Measurements from ENCODE around the gene FSTL4.

FSTL4 gene

DNA sequence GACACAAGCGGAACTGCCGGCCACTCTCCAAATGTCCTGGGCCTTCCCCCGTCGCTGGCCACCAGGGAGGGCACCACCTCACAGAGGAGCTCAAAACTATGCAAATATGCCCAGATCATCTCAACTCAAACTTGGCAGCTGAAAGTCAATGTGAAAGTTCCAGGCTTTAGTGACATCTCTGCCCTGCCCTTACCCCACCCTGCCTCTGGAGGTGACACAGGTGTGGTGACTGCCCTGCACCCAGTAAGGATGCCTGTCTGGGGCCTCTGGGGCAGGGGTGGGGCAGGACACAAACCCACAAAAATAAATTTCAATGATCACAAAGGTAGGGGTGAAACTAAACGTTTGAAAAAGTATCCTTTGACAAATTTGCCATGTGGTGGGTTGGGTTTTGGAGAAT lies 347.1 kb downstream of the FSTL4 start:
- in situ Hi-C loops (cut with HindIII; ENCODE audit: low pct_ligation_motif_present, low pct_unique_long_range_greater_than_20kb, low sequenced_read_pairs): no loop called here
- no peak for DNase-seq

DNA sequence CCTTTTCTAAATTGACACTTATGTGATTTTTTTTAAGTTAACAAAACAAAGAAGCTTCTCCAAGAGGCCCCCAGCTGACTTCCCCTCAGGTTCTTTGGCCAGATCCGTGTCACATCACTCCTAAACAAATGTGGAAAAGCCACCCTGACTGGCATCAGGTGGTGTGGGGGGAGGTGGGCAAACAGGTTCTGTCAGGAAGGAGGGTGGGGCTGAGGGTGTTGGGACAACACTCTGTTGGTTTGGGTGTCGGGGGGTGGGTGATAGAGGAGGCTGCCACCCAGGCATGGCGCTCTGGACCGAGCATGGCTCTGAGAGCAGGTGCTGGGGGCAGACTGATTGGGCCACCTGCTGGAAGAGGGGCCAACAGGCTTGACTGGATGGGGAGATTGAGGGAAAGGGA lies 349.7 kb downstream of the FSTL4 start:
- no peak for DNase-seq
- in situ Hi-C loops (cut with HindIII; ENCODE audit: low pct_ligation_motif_present, low pct_unique_long_range_greater_than_20kb, low sequenced_read_pairs): no loop called here

DNA sequence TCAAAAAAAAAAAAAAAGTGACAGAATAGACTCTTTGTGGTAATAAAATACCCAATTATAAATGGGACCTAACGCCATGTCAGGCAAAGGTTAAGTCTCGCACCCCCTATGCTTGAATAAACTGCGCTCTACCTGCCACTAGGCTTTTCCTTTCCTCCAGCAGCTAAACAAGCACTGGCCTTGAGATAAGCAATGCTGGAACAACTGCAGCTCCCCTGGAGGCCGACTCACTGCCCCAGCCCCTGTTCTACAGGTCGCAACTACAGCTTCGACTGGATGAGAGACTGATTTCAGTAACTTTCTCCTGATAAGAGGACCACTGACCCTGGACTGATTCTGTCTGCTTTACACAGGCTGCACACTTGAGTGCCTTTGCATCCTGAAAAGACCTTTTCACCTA lies 350.3 kb downstream of the FSTL4 start:
- no peak for DNase-seq
- in situ Hi-C loops (cut with HindIII; ENCODE audit: low pct_ligation_motif_present, low pct_unique_long_range_greater_than_20kb, low sequenced_read_pairs): no loop called here

DNA sequence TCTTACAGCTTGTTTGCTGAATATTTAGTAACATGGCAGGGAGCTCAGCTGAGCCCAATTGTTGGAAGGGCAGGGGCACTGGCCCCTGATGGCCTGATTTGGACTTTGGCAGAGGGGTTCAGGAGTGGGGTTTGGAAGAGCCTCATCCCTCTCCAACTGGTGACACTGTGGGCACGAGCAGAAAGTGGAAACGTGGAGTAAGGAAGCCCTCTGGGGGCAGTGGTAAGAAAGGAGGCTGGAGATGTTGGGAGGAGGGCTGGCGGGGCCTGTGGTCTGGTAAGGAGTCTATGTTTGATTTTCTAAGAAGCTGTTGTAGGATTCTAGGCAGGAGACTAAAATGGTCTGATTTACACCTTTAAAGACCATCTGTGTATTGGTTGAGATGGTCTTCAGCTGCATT lies 351.6 kb downstream of the FSTL4 start:
- in situ Hi-C loops (cut with HindIII; ENCODE audit: low pct_ligation_motif_present, low pct_unique_long_range_greater_than_20kb, low sequenced_read_pairs): no loop called here
- DNase-seq: no peak

DNA sequence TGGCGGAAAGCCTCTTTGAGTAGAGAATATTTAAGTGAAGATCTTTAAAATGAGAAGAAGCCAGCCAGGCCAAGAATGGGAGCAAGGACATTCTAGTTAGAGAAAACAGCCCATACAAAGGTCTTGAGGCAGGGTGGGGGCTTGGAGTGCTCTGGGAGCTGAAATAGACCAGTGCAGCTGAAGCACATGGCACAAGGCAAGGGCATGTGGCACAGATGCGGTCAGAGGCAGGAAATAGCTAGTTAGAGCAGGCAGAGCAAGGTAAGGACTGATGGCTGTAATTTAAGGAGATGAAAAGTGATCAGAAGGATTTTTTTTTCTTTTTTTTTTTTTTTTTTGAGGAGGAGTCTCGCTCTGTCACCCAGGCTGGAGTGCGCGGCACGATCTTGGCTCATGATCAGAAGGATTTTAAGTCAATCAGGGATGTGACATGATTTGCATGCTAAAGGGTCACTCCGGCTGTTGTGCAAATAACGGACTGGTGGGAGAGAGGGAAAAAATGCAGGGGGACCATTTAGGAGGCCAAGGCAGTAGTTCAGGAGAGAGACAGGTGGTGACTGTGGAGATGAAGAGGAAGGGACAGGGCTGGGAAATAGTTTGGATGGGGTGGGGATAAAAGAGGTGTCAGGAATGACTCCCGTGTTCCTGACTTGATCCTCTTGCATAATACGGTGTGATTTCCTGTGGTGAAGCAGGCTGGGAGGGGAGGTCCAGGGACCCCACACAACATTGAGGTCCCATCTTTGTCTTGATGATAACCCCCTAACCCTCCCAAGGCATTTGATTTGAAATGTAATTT lies 352.9 kb downstream of the FSTL4 start:
- in situ Hi-C loops (cut with HindIII; ENCODE audit: low pct_ligation_motif_present, low pct_unique_long_range_greater_than_20kb, low sequenced_read_pairs): no loop called here
- no peak for DNase-seq

DNA sequence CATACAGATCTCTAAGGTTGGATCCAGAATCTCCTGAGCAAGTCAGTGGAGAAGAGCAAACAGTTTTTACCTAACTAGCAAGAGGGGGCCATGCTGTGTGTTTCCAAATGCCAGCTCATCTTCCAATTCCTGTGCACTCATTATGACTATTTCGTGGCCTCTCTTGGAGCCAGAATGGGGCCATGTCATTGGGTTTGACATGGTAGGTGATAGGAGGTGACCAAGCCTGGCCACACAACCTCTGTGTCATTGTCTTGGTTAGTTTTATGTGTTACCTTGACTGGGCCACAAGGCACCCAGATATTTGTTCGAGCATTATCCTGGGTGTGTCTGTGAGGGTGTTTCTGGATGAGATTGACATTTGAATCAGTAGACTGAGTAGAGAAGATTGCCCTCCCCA lies 354.4 kb downstream of the FSTL4 start:
- no peak for DNase-seq
- in situ Hi-C loops (cut with HindIII; ENCODE audit: low pct_ligation_motif_present, low pct_unique_long_range_greater_than_20kb, low sequenced_read_pairs): no loop called here

DNA sequence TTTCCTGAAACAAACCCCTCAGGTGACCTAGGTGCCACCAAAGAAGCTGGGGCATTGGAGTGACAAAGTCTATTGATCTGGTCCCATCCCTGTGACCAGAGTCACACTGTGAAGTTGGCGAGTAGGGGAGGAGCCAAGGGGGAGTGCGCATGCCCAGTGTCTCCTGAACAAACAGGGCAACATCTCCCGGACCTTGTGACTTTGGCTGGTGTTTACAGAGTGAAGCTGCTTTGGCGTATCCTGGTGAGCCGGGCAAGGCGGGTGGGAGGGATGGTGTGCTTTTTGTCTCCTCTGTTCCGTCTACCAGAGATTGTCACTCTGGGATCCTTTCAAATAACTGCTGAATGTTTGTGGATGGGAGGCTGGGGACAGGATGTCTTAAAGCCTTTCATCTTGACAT lies 356.1 kb downstream of the FSTL4 start:
- in situ Hi-C loops (cut with HindIII; ENCODE audit: low pct_ligation_motif_present, low pct_unique_long_range_greater_than_20kb, low sequenced_read_pairs): no loop called here
- DNase-seq: no peak

DNA sequence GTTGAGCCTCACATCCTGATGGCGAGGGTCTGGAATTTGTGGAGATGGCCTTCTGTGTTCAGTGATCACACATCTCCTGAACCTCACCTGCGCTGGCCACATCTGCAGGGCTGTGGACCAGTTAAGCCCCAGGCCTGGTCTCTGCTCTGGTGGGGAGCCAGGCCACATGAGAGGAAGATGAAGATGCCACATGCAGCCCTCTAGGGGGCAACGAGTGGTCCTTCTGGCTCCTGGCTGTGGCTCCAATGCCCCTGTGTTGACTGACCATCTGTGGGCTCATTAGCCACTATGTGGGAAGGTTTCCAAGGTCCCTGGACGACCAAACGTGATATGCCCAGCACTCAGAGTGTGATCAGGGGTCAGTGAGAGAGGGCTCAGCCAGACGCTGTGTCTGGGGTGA lies 357.5 kb downstream of the FSTL4 start:
- in situ Hi-C loops (cut with HindIII; ENCODE audit: low pct_ligation_motif_present, low pct_unique_long_range_greater_than_20kb, low sequenced_read_pairs): no loop called here
- no peak for DNase-seq

DNA sequence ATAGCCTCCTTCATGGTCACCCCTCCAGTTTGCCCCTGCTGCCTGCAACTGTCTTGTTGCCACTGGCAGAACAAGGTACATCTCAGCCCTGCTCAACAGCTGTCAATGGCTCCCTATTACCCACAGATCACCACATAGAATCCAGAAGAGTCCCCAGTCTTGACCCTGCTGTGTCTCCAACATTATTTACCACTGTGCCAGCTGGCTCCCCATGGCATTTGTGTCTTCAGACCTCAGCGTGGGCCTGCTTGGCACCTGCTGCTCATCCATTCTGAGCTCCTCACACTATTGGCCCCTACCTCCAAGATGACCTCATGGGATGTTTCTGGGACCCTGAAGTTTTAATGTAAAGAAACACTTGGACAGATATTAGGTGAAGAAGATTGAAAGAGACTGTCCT lies 358.7 kb downstream of the FSTL4 start:
- no peak for DNase-seq
- in situ Hi-C loops (cut with HindIII; ENCODE audit: low pct_ligation_motif_present, low pct_unique_long_range_greater_than_20kb, low sequenced_read_pairs): no loop called here

DNA sequence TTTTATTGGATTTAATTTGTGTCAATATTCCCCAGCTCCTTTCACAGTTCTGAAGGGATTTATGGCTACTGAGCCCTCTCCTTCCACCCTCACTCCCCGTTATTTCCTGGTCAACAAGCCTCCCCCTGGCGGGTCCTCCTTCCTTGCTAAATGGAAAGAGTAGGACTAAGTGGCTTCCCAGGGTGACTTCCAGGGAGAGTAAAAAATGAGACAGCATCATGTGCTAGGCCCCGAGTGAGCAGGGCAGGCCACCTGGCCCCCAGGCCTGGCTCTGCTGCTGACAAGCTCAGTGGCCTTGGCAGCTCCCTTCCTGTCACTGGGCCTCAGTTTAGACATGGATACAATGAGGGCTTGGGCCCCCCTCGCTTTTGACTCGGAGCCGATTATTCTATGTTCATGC lies 359.3 kb downstream of the FSTL4 start:
- in situ Hi-C loops (cut with HindIII; ENCODE audit: low pct_ligation_motif_present, low pct_unique_long_range_greater_than_20kb, low sequenced_read_pairs): no loop called here
- DNase-seq: no peak

DNA sequence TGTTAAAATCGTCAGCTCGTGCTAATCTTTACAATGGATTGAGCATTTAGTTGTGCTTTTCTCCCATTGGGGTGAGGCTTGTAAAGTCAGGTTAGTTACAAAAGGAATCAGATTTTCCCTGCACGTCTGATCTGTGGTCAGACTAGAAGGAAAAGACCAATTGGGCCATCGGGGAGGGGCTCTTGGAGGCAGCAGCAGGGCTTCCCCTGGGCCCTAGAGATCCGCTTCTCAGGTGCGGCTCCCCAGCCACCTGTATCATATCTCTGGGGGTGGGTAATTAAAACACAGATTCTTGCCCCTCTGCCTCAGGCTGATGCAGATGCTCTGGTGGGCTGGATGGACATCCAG lies 360.2 kb downstream of the FSTL4 start:
- in situ Hi-C loops (cut with HindIII; ENCODE audit: low pct_ligation_motif_present, low pct_unique_long_range_greater_than_20kb, low sequenced_read_pairs): no loop called here
- DNase-seq: no peak

DNA sequence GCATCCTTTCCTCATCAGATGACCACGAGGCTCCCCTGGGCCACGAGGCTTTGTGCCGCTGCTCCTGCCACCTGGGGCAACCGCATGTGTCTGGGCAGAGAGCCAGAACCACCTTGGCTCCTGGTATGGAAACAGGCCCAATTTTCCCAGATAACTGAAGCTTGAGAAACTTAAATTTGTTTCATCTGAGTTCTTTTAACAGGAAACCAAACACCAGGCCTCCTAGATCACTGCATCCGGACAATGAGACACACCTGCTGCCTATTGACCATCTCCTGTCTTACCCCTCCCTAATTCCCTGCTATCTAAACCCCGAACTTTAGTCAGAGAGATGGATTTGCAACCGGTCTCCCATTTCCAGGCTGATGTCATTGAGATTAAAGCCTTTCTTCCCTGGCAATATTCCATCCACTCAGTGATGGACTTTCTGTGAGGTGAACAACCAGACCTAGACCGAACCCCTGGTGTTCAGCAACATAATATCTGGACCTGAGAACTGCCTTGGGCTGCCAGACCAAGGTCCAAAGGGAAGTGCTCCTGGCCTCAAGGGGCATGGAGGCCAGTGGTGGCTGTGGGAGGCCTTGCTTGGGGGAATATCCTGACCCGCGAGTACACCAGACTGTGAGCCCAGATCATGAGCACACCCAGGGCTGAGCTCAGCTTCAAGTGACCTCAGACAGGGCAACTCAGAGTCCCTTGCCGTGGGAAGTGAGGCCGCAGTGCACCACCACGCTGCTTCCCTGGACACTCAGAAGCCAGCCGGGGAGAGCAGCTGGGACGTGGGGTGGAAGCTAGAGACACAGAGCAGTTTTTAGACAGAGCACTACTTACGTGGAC lies 360.8 kb downstream of the FSTL4 start:
- DNase-seq: no peak
- in situ Hi-C loops (cut with HindIII; ENCODE audit: low pct_ligation_motif_present, low pct_unique_long_range_greater_than_20kb, low sequenced_read_pairs): no loop called here

DNA sequence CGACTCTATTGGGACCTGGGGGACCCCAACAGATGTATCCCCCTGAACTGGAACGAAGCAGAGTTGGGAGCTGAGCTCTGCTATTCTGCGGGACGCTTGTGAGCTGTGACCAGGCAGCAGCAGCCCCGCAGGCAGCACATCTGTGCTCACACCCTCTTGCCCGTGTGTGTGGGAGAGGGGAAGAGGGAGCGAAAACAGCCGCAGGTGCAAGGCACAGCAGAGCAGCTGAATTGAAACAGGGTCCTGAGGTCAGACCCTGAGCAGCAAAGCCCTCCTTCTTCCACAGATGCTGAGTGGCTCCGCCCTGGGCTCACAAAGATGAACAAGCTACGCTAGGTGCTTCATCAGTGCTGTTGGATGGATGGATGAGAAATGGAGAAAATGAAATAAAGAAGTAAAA lies 361.8 kb downstream of the FSTL4 start:
- no peak for DNase-seq
- in situ Hi-C loops (cut with HindIII; ENCODE audit: low pct_ligation_motif_present, low pct_unique_long_range_greater_than_20kb, low sequenced_read_pairs): no loop called here

DNA sequence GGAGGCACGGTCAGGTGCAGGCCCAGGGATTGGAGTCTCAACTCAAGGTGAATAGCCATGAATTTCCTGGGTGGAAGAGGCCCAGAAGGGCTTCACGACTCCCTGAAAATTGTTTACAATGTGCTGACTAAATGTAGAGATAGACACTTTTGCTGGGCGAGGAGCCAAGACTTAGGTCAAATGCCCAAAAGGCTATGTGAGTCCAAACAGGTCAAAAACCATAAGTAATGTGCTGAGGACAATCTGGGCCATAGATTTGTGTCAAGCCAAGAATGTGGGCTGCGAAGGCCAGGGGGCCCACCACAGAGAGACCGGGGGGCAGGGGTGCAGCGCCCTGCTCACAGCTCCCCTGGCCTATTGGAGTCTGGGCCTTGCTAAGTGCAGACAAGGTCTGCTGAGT lies 362.7 kb downstream of the FSTL4 start:
- in situ Hi-C loops (cut with HindIII; ENCODE audit: low pct_ligation_motif_present, low pct_unique_long_range_greater_than_20kb, low sequenced_read_pairs): no loop called here
- no peak for DNase-seq

DNA sequence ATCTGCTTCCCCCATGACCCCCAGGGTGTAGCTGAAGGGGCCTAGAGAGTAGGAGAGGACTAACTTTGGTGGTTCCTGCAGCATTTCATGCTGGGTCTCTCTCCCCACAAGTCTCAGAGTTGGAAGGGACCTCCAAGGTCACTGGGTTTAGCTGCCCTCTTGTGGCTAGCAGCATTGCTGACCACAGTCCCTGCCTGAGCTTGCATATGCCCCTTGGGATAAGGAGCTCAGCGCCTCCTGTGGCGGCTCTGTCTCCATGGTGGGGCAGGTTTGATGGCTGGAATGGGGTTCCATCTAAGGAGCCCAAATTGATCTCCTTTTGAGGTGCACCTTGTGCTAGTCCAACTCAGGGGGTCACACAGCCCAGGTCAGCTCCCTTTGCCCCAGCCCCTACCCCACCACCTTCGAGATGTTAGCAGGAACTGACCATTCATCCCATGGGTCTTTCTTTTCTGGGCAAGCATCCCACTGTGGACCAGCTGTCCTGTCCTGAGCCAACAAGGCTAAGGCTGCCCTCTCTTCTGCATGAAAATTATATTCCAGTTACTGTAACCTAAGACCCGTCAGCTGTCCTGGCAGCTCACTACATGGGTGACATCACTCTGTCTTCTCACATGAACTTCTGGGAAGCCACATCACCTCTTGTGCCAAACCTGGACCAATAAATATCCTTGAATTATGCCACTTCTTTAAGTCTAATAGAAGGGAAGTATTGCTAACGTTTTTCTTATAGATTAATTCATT lies 364.3 kb downstream of the FSTL4 start:
- DNase-seq: peak; percentile 84
- in situ Hi-C loops (cut with HindIII; ENCODE audit: low pct_ligation_motif_present, low pct_unique_long_range_greater_than_20kb, low sequenced_read_pairs): no loop called here

DNA sequence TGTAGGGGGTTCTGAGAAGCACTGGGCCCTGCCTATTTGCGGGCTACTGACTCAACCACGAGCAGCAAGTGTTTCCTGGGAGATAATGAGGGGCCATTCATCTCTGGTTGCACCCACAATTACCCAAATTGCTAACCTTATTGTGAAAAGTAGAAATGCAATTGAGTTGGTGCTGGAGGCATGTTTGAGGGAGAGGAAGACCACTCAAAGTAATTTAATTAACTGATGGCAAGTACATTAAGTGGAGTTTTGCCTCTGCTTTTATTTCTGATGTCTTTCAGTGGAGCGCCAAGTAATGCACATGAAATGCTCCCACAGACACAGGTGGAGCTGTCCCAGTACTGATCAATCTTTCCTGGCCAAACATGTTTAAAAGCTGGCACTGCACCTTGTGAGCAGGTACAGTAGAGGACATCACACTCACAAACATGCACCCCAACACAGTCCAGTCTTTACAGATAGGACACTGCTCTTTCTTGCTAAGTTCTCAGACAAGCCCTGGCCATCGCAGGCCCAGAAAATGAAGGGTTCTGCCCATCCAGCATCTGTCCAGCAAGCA lies 365.1 kb downstream of the FSTL4 start:
- in situ Hi-C loops (cut with HindIII; ENCODE audit: low pct_ligation_motif_present, low pct_unique_long_range_greater_than_20kb, low sequenced_read_pairs): no loop called here

DNA sequence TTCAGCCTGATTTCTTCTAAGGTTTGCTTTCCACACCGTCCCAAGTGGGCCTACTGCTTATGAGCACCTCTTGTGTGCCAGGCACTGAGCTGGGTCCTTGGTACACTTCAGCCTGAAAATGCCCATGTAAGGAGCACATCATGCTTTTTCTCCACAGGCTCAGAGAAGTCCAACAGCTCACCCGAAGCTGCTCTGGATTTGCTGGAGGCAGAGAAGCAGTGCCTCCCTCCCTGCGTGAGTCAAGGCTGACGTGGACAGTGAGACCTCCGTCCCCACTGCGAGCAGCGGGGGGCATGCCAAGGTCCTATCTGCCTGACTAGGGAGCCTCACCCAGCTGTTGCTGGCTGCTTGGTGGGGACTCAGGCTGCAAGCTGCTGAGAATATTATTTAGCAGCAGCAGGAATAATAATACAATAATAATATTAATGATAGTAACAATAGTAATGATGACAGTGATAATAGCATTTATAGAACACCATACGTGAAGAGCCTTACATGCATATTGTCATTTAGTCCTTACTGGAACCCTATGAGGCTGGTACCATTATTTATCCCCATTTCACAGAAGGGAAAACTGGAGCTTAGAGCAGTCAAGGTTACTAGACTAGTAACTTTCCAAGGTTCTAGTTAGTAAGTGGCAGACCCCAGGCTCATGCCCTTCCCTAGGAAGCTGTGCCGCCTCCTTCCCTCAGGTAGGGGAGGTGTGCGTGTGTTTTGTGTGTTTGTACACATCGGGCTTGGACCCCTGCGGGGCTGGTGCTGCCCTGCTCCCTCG lies 365.8 kb downstream of the FSTL4 start:
- in situ Hi-C loops (cut with HindIII; ENCODE audit: low pct_ligation_motif_present, low pct_unique_long_range_greater_than_20kb, low sequenced_read_pairs): no loop called here
- DNase-seq: no peak

More for the DNA sequence above, 365.1 kb downstream of the FSTL4 start:
- DNase-seq: no peak

DNA sequence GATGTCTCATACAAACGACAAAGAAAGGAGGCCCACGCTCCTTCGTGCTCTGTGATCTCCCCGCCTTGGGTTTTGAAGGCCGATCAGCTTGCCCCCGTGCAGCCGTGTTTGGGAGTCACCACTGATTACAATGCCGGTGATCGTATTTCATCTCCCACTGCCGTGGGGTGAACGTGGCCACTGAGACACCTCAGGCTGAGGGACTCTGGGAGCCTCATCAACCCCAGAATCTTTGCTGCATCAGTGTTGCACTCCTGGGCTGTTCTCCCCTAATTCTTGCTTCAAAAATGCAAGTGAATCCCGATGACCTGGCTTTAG lies 366.3 kb downstream of the FSTL4 start:
- in situ Hi-C loops (cut with HindIII; ENCODE audit: low pct_ligation_motif_present, low pct_unique_long_range_greater_than_20kb, low sequenced_read_pairs): no loop called here

More for the DNA sequence above, 366.3 kb downstream of the FSTL4 start:
- no peak for DNase-seq
